BLaER1 (cell line): Measurements from ENCODE around the gene RAB17.
A peak's percentile ranks its signal among the peaks of the same experiment; 100 is the strongest.

Experiments
- H3K27ac ChIP-seq: shearing (Covaris generic); formaldehyde crosslinking; 2 replicates; pipeline ENCODE4 v1.8.1; 2022
- H3K27me3 ChIP-seq: shearing (Covaris generic); formaldehyde crosslinking; 2 replicates; pipeline ENCODE4 v1.8.1; 2022
- H3K36me3 ChIP-seq: shearing (Covaris generic); formaldehyde crosslinking; 2 replicates; pipeline ENCODE4 v1.8.1; 2022
- H3K4me1 ChIP-seq: shearing (Covaris generic); formaldehyde crosslinking; 2 replicates; pipeline ENCODE4 v1.8.1; 2022
- H3K4me2 ChIP-seq: shearing (Covaris generic); formaldehyde crosslinking; 2 replicates; pipeline ENCODE4 v1.8.1; 2022
- H3K4me3 ChIP-seq: shearing (Covaris generic); formaldehyde crosslinking; 2 replicates; pipeline ENCODE4 v1.8.1; 2022
- H3K9ac ChIP-seq: shearing (Covaris generic); formaldehyde crosslinking; 2 replicates; pipeline ENCODE4 v1.8.1; 2022
- H3K9me3 ChIP-seq: shearing (Covaris generic); formaldehyde crosslinking; 2 replicates; pipeline ENCODE4 v1.8.1; 2022
- H4K20me1 ChIP-seq: shearing (Covaris generic); formaldehyde crosslinking; 2 replicates; pipeline ENCODE4 v1.8.1; 2022
- Cebpa-rat ChIP-seq: shearing (Covaris generic); IDR thresholded peaks from 2 replicates; pipeline ENCODE4 v1.8.1; 2022

The RAB17 gene, protein sequence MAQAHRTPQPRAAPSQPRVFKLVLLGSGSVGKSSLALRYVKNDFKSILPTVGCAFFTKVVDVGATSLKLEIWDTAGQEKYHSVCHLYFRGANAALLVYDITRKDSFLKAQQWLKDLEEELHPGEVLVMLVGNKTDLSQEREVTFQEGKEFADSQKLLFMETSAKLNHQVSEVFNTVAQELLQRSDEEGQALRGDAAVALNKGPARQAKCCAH

DNA sequence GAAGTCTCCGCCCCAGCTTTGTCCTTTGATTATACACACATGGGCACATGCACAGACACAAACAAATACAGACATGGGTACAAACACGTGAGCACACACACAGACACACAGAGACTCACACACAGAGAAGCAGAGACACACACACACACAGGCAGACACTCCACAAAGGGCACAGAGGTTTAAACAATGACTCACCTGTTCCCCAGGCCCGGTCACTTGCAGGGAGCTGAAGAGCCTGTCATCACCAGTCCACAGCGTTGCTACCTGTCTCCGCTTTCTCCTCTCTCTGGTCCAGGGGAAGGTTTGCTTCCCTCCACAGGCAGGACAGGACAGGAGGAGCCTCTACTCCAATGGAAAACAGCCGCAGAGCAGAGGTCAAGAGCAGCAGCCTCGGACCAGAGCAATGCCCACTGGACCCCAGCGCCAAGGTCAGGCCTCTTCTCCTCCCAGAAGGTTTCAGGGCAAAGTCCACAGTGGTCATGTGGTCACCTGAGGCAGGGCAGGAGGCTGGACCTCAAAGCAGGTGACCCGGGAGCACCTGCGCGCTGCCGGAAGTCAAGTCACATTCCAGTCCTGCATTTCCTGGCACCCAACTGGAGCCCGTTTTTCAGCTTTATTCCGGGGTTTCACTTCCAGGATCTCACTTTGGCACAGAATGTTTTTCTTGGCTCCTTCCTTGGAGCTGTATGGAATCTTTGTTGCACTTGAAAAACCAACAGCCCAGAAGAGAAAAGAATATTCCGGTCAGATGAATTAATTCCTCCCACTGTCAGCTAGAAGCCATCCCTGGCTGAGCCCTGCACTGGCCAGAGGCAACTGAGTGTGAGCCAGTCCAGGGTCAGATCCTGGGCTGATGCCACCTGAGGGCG, at the start of gene RAB17:
Gene RAB17, minus strand, starts transcription at position 463 of the 869 bp plus-strand sequence. CDS start 4,580 bp downstream, outside the sequence.
- Histone ChIP-seq H3K9ac (peak within 1 kb of the TSS; percentile 87; the same call in 1 of the 2 replicates), H4K20me1 (peaks cover 53% of the 10 kb centered on the region), H3K4me1 (peaks cover 100% of the 10 kb centered on the region), H3K27me3 (no peaks in the 10 kb centered on the region), H3K4me3 (peak within 1 kb of the TSS; percentile 58), H3K9me3 (no peaks in the 10 kb centered on the region), H3K36me3 (peaks cover 55% of the 10 kb centered on the region), H3K27ac (peak within 1 kb of the TSS; percentile 92), H3K4me2 (peak within 1 kb of the TSS; percentile 97)
- TF ChIP-seq Cebpa-rat: no peak

DNA sequence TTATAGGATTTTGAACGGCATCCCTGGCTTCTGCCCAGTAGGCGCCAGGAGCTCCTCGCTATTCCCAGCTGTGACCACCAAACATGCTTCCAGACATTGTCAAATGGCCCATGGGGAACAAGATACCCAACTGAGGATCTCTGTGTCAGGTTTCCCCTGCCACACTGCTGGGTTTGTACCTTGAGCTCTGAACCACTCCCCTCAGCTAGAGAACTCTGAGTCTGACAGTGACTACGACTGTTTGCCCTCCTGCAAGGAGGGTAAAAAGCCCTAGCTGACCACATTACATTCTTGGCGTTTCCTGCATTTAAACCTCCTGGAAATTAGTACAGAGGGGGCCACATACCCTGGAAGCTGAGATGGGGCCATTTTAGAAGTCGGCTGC, 49.3 kb upstream of the RAB17 start:
- no peaks in the 10 kb centered on the region for H3K27me3 ChIP-seq
- H3K4me2 ChIP-seq: peak overlapping the region; percentile 72
- H3K27ac ChIP-seq: peak overlapping the region; percentile 28; the same call in 1 of the 2 replicates
- H3K4me3 ChIP-seq: no peak overlapping the region
- no peak for TF ChIP-seq Cebpa-rat
- H3K9ac ChIP-seq: no peak overlapping the region
- peaks cover 65% of the 10 kb centered on the region for H4K20me1 ChIP-seq
- H3K36me3 ChIP-seq: peaks cover 64% of the 10 kb centered on the region
- H3K4me1 ChIP-seq: peaks cover 45% of the 10 kb centered on the region
- peaks cover 23% of the 10 kb centered on the region for H3K9me3 ChIP-seq

DNA sequence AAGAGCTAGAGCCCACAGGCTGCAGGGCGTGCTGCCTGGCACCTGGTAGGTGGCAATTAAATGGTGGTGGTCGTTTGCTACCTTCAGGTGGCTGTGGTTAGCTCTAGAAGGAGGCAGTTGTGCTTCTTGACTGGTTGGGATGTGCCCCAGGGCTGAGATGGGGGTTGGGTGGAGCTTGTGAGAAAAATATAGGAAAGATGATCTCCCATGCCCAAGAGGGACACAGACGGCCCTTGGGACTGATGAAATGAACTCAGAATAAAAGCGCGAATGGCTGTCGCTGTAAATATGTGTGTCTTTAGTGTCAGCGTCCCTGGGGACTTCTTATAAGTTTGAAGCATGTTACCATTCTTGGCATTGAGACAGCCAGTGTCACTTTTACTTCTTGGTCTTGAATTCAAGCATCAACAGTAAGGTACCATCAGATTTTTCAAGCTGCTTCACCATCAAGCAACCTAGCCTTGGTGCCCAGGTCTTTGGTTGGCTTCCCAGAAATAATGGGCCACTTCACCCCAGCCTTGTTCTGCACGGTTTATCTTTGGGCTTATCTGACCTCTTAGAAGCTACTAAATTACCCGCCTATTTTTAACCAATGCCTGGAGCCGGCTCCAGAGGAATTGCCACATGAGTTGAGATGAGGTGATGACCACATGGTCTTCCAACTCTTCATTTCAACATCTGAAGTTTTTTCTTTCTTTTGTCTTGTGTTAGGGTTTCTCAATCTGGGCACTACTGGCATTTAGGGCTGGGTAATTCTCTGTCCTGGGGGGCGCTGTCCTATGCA, 48.7 kb upstream of the RAB17 start:
- TF ChIP-seq Cebpa-rat: no peak

DNA sequence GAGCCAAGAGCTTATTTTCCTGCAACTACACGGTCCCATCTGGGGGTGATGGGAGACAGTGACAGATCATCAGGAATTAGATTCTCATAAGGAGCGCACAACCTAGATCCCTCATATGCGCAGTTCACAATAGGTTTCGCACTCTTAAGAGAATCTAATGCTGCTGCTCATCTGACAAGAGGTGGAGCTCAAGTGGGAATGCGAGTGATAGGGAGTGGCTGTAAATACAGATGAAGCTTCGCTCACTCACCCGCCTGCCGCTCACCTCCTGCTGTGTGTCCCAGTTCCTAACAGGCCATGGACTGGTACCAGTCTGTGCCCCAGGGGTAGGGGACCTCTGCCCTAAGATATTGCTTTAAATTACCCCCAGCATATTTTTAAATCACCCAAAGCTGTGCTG, 47.6 kb upstream of the RAB17 start:
- no peak for TF ChIP-seq Cebpa-rat
- H3K4me1 ChIP-seq: peaks cover 49% of the 10 kb centered on the region
- H3K4me2 ChIP-seq: peak overlapping the region; percentile 72
- H3K36me3 ChIP-seq: peaks cover 61% of the 10 kb centered on the region
- H3K9ac ChIP-seq: no peak overlapping the region
- no peak overlapping the region for H3K4me3 ChIP-seq
- H3K27ac ChIP-seq: no peak overlapping the region
- H4K20me1 ChIP-seq: peaks cover 51% of the 10 kb centered on the region
- H3K9me3 ChIP-seq: peaks cover 39% of the 10 kb centered on the region
- H3K27me3 ChIP-seq: no peaks in the 10 kb centered on the region

More for the DNA sequence above, 48.7 kb upstream of the RAB17 start:
- peak overlapping the region; percentile 72 for H3K4me2 ChIP-seq
- peaks cover 61% of the 10 kb centered on the region for H3K36me3 ChIP-seq
- peaks cover 59% of the 10 kb centered on the region for H4K20me1 ChIP-seq
- H3K9me3 ChIP-seq: peaks cover 29% of the 10 kb centered on the region
- no peaks in the 10 kb centered on the region for H3K27me3 ChIP-seq
- peak overlapping the region; percentile 20; the same call in 1 of the 2 replicates for H3K9ac ChIP-seq
- peak overlapping the region; percentile 28; the same call in 1 of the 2 replicates for H3K27ac ChIP-seq
- no peak overlapping the region for H3K4me3 ChIP-seq
- H3K4me1 ChIP-seq: peaks cover 45% of the 10 kb centered on the region

DNA sequence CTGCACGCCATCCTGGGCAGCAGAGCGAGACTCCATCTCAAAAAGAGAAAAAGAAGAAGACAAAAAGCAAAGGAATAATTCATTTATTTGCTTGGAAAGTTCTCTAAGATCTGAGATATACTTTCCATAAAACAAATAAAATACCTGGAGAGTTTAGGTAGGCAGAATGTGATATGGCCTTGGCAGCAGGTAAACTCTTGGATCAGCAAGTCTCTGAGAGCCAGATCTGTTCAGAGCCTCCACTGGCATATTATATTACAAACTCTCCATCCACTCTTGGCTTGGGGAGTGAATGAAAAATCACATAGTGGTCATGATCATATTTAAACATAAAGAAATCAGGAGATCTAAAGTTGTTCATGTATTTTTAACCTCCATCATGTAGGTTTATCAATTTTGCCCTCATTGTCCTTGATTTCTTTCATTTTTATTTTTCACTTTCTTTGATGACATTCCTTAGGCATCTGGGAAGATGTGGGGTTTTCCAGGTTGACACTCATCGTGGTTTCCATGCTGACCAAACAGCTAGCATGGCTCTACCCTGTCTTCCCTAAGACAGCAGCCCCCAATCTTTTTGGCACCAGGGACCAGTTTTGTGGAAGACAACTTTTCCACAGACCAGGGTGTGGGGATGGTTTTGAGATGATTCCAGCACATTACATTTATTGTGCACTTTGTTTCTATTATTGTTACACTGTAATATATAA, 47.0 kb upstream of the RAB17 start:
- no peaks in the 10 kb centered on the region for H3K27me3 ChIP-seq
- peaks cover 50% of the 10 kb centered on the region for H4K20me1 ChIP-seq
- no peak overlapping the region for H3K4me3 ChIP-seq
- H3K27ac ChIP-seq: no peak overlapping the region
- peaks cover 54% of the 10 kb centered on the region for H3K4me1 ChIP-seq
- H3K4me2 ChIP-seq: peak overlapping the region; percentile 72
- H3K36me3 ChIP-seq: peaks cover 61% of the 10 kb centered on the region
- no peak overlapping the region for H3K9ac ChIP-seq
- peaks cover 39% of the 10 kb centered on the region for H3K9me3 ChIP-seq
- no peak for TF ChIP-seq Cebpa-rat

DNA sequence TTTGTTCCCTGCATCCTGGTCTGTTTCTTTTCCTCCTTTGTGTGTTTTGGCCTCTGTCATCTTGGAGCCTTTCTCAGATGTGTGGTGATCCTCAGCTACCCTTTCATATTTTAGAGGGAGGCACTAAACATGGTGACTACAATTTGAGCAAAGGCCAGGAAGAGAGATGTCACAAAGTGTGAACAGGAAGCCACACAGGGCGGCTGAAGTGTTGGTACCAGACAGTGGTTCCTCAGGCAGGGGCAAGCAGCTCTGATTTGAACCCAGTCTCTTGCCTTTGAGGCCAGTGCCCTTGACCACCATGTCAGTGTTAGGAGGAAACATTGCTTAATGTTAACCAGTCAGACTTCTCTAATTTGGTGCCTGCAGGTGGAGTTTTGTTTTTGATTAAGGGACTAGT, 46.0 kb upstream of the RAB17 start:
- TF ChIP-seq Cebpa-rat: no peak
- Histone ChIP-seq H3K27ac (no peak overlapping the region), H3K4me1 (peaks cover 65% of the 10 kb centered on the region), H4K20me1 (peaks cover 60% of the 10 kb centered on the region), H3K4me2 (0 out of 2 replicates have a peak overlapping the region, but pooled peaks have one; percentile 29), H3K9ac (no peak overlapping the region), H3K36me3 (peaks cover 62% of the 10 kb centered on the region), H3K4me3 (no peak overlapping the region), H3K27me3 (no peaks in the 10 kb centered on the region), H3K9me3 (peaks cover 32% of the 10 kb centered on the region)

DNA sequence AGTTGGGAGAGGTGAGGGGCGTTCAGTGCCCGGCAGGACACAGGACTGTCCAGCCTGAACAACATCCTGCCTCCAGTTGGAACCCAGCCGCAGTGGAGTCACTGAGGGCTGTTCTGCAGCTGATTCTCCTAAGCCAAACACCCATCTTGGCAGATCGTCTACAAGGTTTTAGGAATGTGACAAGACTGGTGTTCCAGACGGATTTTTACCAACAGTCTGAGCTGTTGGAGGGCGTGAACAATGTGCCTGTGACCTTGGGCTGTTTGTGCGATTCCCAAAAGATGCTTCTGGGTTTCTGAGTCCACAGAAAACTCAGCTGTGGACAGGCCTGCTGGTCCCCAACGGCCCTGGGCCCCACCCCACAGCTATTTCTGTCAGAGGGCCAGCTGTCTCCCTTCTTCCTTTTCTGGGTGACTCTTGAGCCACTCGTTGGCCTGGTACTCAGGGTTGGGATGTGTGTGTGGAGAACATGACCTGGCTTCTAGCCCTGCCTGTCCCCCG, 42.6 kb upstream of the RAB17 start:
- peaks cover 78% of the 10 kb centered on the region for H3K4me1 ChIP-seq
- TF ChIP-seq Cebpa-rat: no peak
- H3K36me3 ChIP-seq: peaks cover 60% of the 10 kb centered on the region
- H3K9ac ChIP-seq: no peak overlapping the region
- no peak overlapping the region for H3K4me3 ChIP-seq
- peaks cover 66% of the 10 kb centered on the region for H4K20me1 ChIP-seq
- H3K27ac ChIP-seq: no peak overlapping the region
- H3K4me2 ChIP-seq: no peak overlapping the region
- peaks cover 12% of the 10 kb centered on the region for H3K27me3 ChIP-seq
- H3K9me3 ChIP-seq: peaks cover 32% of the 10 kb centered on the region

DNA sequence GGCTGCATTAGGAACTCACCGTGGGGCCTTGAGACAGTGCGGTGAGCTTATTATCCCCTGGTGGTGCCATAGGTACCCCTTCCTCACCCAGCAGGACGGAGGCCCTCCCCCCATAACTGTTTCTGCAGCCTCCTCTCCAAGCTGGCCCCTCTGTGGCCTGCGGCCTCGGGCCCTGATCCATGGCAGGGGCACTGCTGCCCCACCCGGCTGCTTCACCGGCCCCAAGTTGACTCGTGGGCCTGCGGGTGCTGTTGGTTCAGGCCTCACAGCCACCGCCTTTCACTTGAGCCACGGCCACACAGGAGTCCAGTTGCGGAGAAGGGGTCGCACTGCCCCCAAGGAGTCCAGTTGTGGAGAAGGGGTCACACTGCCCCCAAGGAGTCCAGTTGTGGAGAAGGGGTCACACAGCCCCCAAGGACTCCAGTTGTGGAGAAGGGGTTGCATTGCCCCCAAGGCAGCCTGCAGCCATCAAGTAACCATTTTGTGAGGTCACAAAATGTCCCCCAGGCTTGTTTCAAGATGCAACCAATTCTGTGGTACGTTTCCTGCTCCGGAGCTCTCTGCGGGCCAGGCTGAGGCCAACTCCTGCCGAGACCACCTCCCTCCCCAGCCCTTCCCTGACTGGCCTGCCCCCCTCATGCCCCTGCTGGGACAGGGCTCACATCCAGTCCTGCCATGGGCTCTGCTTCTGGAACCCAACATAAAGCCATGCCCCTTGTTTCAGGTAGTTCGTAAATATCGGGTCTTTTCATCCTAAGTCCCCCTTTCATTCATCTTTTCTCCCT, 41.5 kb upstream of the RAB17 start:
- Histone ChIP-seq H3K27ac (peak overlapping the region; percentile 12), H3K9ac (peak overlapping the region; percentile 30; the same call in 1 of the 2 replicates), H3K9me3 (peaks cover 32% of the 10 kb centered on the region), H3K4me2 (peak overlapping the region; percentile 98), H3K27me3 (peaks cover 21% of the 10 kb centered on the region), H3K36me3 (peaks cover 60% of the 10 kb centered on the region), H3K4me3 (no peak overlapping the region), H4K20me1 (peaks cover 58% of the 10 kb centered on the region), H3K4me1 (peaks cover 71% of the 10 kb centered on the region)
- no peak for TF ChIP-seq Cebpa-rat
